ENCODE results near the gene JPH3. TPM values are rescaled to one million over a fixed set of nuclear protein-coding genes. Genes with fewer than 3 reads are reported as not detected.
"Not testable (repeated sequence)": the region's sequence is repeated elsewhere in the genome, so short reads cannot be mapped to it uniquely, and the experiment has no call there.

The JPH3 gene
- total RNA-seq, 1 experiment from 2014 or later, result 32.7 TPM

- H3K18ac ChIP-seq (ENCODE audit: insufficient read length, low read depth, low read length), result no peak overlapping the region
- no peak overlapping the region for H4K8ac ChIP-seq (replicated peaks; ENCODE audit: insufficient read length, low read depth, low read length)
- peaks cover 45 to 85% (median 73%) of the 10 kb centered on the region in 3 experiments for H3K36me3 Mint-ChIP-seq (ENCODE audit: insufficient read depth in 1 of 3, low read depth in 3 of 3)
Measured at GRCh38 chr16:87725596-87726235, 123.4 kb downstream of the JPH3 start.

GRCh38 chr16:87726577-87726976 is 124.3 kb downstream of the JPH3 start:
- not testable (repeated sequence) for H2AFZ ChIP-seq (ENCODE audit: low read length); H3K9me3 ChIP-seq (ENCODE audit: control insufficient read depth, low read depth, low read length); H3K18ac ChIP-seq (ENCODE audit: insufficient read length, low read depth, low read length); H3K27me3 Mint-ChIP-seq (ENCODE audit: low read depth); H3K4me2 ChIP-seq (ENCODE audit: insufficient read depth, insufficient read length, low read length); H3K14ac ChIP-seq (ENCODE audit: insufficient read depth, low read length); H3K27ac ChIP-seq (ENCODE audit: insufficient read length, low read depth, low read length); DNase-seq; H2BK5ac ChIP-seq (ENCODE audit: insufficient read length, low read length); H2BK12ac ChIP-seq (ENCODE audit: insufficient read length, low read depth, low read length); H3K4me3 Mint-ChIP-seq; H3K23ac ChIP-seq (ENCODE audit: insufficient read length, low read depth, low read length); H2BK20ac ChIP-seq (ENCODE audit: low read depth, low read length, poor library complexity, severe bottlenecking); H4K20me1 ChIP-seq (ENCODE audit: control insufficient read depth, insufficient read depth, insufficient read length); H2BK120ac ChIP-seq (ENCODE audit: low read depth, low read length, poor library complexity, severe bottlenecking); H3K27me3 ChIP-seq (ENCODE audit: insufficient read depth, low read length); H3K79me2 ChIP-seq (ENCODE audit: insufficient read depth, low read length); H3K56ac ChIP-seq (ENCODE audit: insufficient read length, low read depth, low read length); H3K23me2 ChIP-seq (ENCODE audit: insufficient read length, low read depth, low read length, poor library complexity, severe bottlenecking); H4K91ac ChIP-seq (ENCODE audit: insufficient read length, low read depth, low read length); H3K79me1 ChIP-seq (ENCODE audit: insufficient read depth, low read depth, low read length, poor library complexity, severe bottlenecking); H3K9me3 Mint-ChIP-seq; H3K4me1 ChIP-seq (ENCODE audit: insufficient read depth, low read length); H2BK15ac ChIP-seq (ENCODE audit: low read depth, low read length); H3K9ac ChIP-seq (ENCODE audit: extremely low read depth, insufficient read length, low read length); H2AK5ac ChIP-seq (ENCODE audit: insufficient read length, low read length); H3K4ac ChIP-seq (ENCODE audit: low read depth, low read length); H4K8ac ChIP-seq (replicated peaks; ENCODE audit: insufficient read length, low read depth, low read length); H3T11ph ChIP-seq (ENCODE audit: low read length); H3K4me1 Mint-ChIP-seq; H4K5ac ChIP-seq (ENCODE audit: insufficient read length, low read depth, low read length)
- WGBS (ENCODE audit: extremely low coverage, insufficient read length, low lambda C conversion rate), result no CpG with 5 or more reads among the region's 40 CpGs
- peaks cover 45 to 89% (median 77%) of the 10 kb centered on the region in 3 experiments for H3K36me3 Mint-ChIP-seq (ENCODE audit: insufficient read depth in 1 of 3, low read depth in 3 of 3)
- peak overlapping the region in 2 of 3 experiments; percentile 42 to 54; a peak in 2 of 7 replicates for H3K27ac Mint-ChIP-seq

More at GRCh38 chr16:87725596-87726235, 123.4 kb downstream of the JPH3 start:
- Histone ChIP-seq H4K5ac (ENCODE audit: insufficient read length, low read depth, low read length) (no peak overlapping the region), H3K4me1 (ENCODE audit: insufficient read depth, low read length) (no peaks in the 10 kb centered on the region), H3K79me2 (ENCODE audit: insufficient read depth, low read length) (peaks cover 4% of the 10 kb centered on the region; the same call in 1 of the 2 replicates), H3T11ph (ENCODE audit: low read length) (no peak overlapping the region), H3K23ac (ENCODE audit: insufficient read length, low read depth, low read length) (no peak overlapping the region), H3K56ac (ENCODE audit: insufficient read length, low read depth, low read length) (no peak overlapping the region), H2AFZ (ENCODE audit: low read length) (no peak overlapping the region), H2BK5ac (ENCODE audit: insufficient read length, low read length) (no peak overlapping the region), H3K23me2 (ENCODE audit: insufficient read length, low read depth, low read length, poor library complexity, severe bottlenecking) (no peaks in the 10 kb centered on the region), H3K79me1 (ENCODE audit: insufficient read depth, low read depth, low read length, poor library complexity, severe bottlenecking) (no peaks in the 10 kb centered on the region), H3K4me2 (ENCODE audit: insufficient read depth, insufficient read length, low read length) (no peak overlapping the region), H4K20me1 (ENCODE audit: control insufficient read depth, insufficient read depth, insufficient read length) (no peaks in the 10 kb centered on the region), H3K9ac (ENCODE audit: extremely low read depth, insufficient read length, low read length) (no peak overlapping the region), H3K27me3 (ENCODE audit: insufficient read depth, low read length) (no peaks in the 10 kb centered on the region), H2BK20ac (ENCODE audit: low read depth, low read length, poor library complexity, severe bottlenecking) (no peak overlapping the region), H3K14ac (ENCODE audit: insufficient read depth, low read length) (no peak overlapping the region), H4K91ac (ENCODE audit: insufficient read length, low read depth, low read length) (no peak overlapping the region), H2BK15ac (ENCODE audit: low read depth, low read length) (no peak overlapping the region), H2AK5ac (ENCODE audit: insufficient read length, low read length) (no peak overlapping the region), H2BK12ac (ENCODE audit: insufficient read length, low read depth, low read length) (no peak overlapping the region), H3K9me3 (ENCODE audit: control insufficient read depth, low read depth, low read length) (no peaks in the 10 kb centered on the region), H3K27ac (ENCODE audit: insufficient read length, low read depth, low read length) (no peak overlapping the region), H3K4ac (ENCODE audit: low read depth, low read length) (no peak overlapping the region), H2BK120ac (ENCODE audit: low read depth, low read length, poor library complexity, severe bottlenecking) (no peak overlapping the region)
- no CpG with 5 or more reads among the region's 28 CpGs for WGBS (ENCODE audit: extremely low coverage, insufficient read length, low lambda C conversion rate)
- H3K27me3 Mint-ChIP-seq (ENCODE audit: low read depth), result no peaks in the 10 kb centered on the region
- no peak for TF ChIP-seq CTCF (conservative IDR thresholded peaks at IDR 0.05)
- H3K4me1 Mint-ChIP-seq, result peaks cover 0 to 6% of the 10 kb centered on the region in 2 experiments; a peak in 1 of 4 replicates
- peak overlapping the region in 1 of 3 experiments; percentile 28; a peak in 2 of 7 replicates for H3K27ac Mint-ChIP-seq
- H3K4me3 Mint-ChIP-seq, result no peak overlapping the region
- DNase-seq, result no peak
- H3K9me3 Mint-ChIP-seq, result no peaks in the 10 kb centered on the region

Measured in H9 (cell line).